Epithelial cell of esophagus (primary cell): ENCODE data around the gene CTH.

Experiments used
- DNase-seq: peaks from one replicate; pipeline ENCODE4 v3.0.0; 2010; ENCODE audit warnings: low read depth
- H3K4me3 ChIP-seq: 2 replicates; pipeline ENCODE4 v1.5.1; 2011; ENCODE audit warnings: mild to moderate bottlenecking, low read length, control low read depth
- TF ChIP-seq, protein P1 (sequence below): IDR thresholded peaks from 2 replicates; pipeline ENCODE4 v1.5.1; 2011; ENCODE audit warnings: low read depth, mild to moderate bottlenecking, low read length, control low read depth, inconsistent platforms; ENCODE audit not compliant: insufficient read depth; ENCODE audit errors: missing control alignments

Gene CTH

DNA sequence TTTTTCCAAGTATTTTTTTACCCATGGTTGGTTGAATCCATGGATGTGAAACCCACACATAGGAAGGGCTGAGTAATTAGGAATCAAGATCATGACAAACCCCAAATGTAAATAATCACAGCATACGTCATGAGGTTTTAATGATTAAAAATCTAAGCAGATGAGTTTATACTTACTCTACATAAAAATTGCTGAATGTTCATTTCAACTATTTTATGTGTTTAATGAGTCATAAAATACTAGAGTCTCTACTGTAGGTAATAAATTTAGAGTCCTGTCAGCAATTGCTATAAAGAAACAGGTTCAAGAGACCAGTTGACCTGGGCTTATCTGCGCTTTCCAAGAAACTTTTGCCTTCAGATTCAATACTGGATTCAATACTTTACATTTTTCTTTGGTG is 18.2 kb downstream of the CTH start:
- H3K4me3 ChIP-seq, result no peak overlapping the region
- TF ChIP-seq, protein P1, sequence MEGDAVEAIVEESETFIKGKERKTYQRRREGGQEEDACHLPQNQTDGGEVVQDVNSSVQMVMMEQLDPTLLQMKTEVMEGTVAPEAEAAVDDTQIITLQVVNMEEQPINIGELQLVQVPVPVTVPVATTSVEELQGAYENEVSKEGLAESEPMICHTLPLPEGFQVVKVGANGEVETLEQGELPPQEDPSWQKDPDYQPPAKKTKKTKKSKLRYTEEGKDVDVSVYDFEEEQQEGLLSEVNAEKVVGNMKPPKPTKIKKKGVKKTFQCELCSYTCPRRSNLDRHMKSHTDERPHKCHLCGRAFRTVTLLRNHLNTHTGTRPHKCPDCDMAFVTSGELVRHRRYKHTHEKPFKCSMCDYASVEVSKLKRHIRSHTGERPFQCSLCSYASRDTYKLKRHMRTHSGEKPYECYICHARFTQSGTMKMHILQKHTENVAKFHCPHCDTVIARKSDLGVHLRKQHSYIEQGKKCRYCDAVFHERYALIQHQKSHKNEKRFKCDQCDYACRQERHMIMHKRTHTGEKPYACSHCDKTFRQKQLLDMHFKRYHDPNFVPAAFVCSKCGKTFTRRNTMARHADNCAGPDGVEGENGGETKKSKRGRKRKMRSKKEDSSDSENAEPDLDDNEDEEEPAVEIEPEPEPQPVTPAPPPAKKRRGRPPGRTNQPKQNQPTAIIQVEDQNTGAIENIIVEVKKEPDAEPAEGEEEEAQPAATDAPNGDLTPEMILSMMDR, result no peak
- DNase-seq, result peak; percentile 49

DNA sequence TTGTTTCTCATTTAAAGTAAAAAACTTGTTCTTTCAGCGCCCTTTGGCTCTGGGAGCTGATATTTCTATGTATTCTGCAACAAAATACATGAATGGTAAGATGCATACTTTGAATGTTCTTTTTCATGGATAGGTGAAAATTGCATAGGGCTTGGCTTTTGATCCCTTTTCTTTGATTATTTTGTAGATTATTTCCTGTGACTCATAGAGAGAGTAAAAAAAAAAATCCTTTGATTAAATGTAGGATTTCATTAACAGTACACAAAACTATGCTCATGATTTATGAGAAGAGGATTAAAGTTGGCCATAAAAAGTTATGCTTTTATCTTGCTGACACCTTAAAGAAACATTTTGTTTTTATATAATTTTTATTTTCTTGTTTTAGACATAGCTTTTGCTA is 18.7 kb downstream of the CTH start:
- H3K4me3 ChIP-seq, result no peak overlapping the region
- TF ChIP-seq, protein P1, result no peak
- DNase-seq, result no peak

DNA sequence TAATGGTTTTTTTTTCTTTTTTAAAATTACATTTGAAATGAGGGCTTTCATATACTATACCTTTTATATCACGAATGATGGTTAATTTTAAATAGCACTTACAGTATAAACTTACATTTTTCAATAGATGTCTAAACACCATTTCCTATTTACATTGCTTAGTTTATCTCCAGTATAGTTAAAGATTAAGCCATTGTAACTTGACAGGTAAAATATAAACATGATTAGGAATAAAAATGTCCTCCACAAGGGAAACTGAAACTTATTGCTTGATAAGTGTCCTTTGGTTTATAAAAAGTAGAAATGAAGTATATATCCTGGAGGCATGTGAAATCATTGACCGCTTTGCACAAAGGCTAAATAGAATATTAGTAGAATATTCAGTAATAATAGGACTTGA is 20.2 kb downstream of the CTH start:
- TF ChIP-seq, protein P1, result no peak
- DNase-seq, result no peak
- H3K4me3 ChIP-seq, result no peak overlapping the region

DNA sequence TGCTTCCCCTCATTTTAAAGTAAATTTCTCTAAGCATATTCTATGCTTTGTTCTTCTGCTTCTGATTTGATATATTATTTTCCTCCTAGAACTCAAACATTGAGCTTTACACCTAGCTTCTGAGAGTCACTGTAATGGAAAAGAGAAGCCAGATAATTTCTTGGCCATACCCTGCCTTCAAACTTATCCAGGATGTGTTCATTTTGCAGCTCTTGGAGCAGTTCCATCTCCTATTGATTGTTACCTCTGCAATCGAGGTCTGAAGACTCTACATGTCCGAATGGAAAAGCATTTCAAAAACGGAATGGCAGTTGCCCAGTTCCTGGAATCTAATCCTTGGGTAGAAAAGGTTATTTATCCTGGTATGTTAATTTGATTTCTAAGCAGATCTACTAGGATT is 20.8 kb downstream of the CTH start:
- DNase-seq, result no peak
- H3K4me3 ChIP-seq, result no peak overlapping the region
- TF ChIP-seq, protein P1, result no peak

DNA sequence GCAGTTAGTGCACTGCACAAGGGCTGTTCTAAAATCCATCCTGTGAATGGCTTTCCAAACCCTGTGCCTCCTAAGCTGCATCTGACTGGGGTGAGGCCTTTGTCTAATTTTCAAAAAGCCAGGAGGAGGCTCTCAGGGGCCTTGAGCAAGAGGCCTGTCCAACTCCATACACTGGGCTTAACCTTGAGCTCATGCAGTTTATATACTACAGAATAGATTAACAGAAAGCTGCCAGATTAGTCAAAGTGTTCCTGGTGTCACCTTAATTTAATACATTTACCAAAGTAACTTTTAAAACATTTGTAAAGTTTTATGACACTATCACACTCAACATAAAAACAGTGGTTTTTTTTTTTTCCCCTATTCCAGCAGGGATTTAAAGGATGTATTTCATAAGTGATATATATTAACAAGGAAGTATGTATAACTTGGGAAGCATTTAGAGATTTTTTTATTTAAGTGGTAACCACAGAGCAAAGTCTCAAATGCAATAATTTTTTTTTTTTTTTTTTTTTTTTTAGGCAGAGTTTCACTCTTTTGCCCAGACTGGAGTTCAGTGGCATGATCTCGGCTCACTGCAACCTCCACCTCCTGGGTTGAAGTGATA is 23.3 kb downstream of the CTH start:
- no peak for DNase-seq
- H3K4me3 ChIP-seq, result no peak overlapping the region
- TF ChIP-seq, protein P1, result no peak

DNA sequence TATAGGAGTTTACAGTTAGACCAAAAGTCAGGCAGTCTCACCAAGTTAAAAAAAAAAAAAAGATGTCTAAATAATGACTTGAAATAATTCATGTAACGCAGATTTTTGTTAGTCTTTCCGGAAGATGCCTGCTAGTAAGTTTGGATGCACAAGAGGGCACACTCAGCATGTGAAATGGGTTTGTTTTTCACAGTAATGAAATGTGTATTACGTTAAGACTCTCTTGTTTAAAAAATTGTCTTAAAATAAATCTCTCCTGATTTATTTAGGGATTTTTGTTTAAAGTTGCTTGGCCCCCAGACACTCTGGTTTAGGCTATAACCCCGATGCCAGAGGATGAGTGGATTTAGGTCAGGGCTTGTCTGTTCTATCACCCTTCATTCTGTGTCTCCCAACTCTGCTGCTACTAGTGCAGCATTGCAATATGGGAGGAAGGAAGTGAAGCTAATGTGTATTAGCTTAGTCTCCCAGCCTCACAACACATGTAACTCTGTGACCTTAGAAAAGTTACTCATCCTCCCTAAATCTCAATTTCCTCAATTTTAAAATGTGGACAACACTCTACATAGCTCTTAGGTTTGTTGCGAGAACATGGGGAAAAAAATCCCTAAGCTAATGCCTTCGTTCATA is 25.7 kb downstream of the CTH start:
- no peak for DNase-seq
- TF ChIP-seq, protein P1, result peak; percentile 21
- H3K4me3 ChIP-seq, result no peak overlapping the region

DNA sequence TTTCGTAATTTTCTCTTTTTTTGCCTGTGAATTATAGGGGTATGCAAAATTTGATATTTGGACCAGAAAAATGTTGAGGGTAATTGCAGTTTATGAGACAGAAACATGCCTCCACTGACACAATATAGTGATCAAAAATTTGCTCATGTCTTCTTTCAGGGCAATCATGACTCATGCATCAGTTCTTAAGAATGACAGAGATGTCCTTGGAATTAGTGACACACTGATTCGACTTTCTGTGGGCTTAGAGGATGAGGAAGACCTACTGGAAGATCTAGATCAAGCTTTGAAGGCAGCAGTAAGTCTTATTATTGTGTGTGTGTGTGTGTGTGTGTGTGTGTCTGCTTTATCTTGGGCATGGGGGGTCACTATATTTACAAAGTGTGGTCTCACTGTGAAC is 27.5 kb downstream of the CTH start:
- TF ChIP-seq, protein P1, result no peak
- H3K4me3 ChIP-seq, result no peak overlapping the region
- DNase-seq, result peak; percentile 32
